WERI-Rb-1 (cell line): ENCODE data around the gene KBTBD13.
A peak's percentile ranks its signal among the peaks of the same experiment; 100 is the strongest.

Source experiments
- DNase-seq: peaks from one replicate; pipeline ENCODE4 v3.0.0-alpha.2; 2020
- H3K27ac ChIP-seq: fragments of 250-450 bp; sonication (Bioruptor Pico); 2 replicates; pipeline ENCODE4 v1.5.1; 2020; ENCODE audit warnings: mild to moderate bottlenecking, moderate library complexity
- H3K27me3 ChIP-seq: fragments of 250-450 bp; sonication (Bioruptor Pico); 2 replicates; pipeline ENCODE4 v1.5.1; 2021; ENCODE audit warnings: mild to moderate bottlenecking, low read depth, moderate library complexity; ENCODE audit not compliant: insufficient read depth, severe bottlenecking
- H3K36me3 ChIP-seq: fragments of 250-450 bp; sonication (Bioruptor Pico); 2 replicates; pipeline ENCODE4 v1.5.1; 2020; ENCODE audit warnings: mild to moderate bottlenecking, moderate library complexity
- H3K4me3 ChIP-seq: 2 replicates; pipeline ENCODE4 v1.5.1; 2011; ENCODE audit warnings: low read depth, mild to moderate bottlenecking, control low read depth, low read length
- H3K9me3 ChIP-seq: fragments of 250-450 bp; sonication (Bioruptor Pico); 2 replicates; pipeline ENCODE4 v1.5.1; 2021; ENCODE audit warnings: mild to moderate bottlenecking, moderate library complexity; ENCODE audit not compliant: severe bottlenecking
- TF ChIP-seq, protein P1 (sequence below): IDR thresholded peaks from 2 replicates; pipeline ENCODE4 v1.5.1; 2011; ENCODE audit warnings: low read depth, mild to moderate bottlenecking, control low read depth, inconsistent platforms, low read length

Gene KBTBD13

DNA sequence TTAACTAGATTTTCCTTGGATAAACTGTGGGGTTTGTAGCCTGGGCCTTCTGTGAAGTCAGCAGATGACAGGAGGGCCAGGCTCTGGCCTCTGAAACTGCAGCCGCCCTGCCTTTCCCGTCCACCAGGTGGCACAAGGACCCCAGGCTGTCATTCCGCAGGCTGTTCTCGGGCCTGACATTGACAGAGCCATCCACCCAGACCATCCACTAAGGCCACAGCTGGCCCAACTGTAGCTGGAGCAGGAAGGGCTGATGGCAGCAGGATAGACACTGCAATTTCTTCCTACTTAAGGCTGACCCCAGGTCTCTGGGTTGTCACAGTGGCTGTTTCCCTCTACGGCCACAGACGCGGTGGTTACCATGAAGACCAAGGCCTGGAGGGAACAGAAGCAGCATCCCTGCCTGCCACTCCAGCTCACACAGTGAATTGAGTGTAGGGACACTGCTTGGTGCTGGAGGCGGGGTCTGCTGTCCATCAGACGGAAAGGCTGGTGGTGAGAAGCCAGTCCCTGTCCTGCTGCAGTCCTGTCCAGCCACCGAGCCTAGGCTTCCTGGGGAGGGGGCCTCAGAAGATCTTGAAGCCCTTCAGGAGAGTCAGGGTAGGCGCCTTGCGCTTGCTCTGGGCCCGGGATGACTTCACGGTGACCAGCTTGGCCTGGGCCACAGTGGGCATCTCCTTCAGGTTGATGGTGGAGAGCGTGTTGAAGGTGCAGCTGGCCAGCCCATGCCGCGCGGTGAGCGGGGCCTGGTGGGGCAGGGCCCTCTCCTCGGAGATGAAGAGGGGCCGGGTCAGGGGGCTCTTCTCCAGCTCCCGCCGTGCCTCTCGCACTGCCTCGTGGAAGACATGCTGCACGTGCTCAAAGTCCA lies 22.0 kb upstream of the KBTBD13 start:
- DNase-seq = peak; percentile 79
- Histone ChIP-seq H3K27me3 (no peaks in the 10 kb centered on the region), H3K36me3 (no peaks in the 10 kb centered on the region), H3K9me3 (no peaks in the 10 kb centered on the region), H3K27ac (no peak overlapping the region), H3K4me3 (no peak overlapping the region)
- TF ChIP-seq, protein P1, sequence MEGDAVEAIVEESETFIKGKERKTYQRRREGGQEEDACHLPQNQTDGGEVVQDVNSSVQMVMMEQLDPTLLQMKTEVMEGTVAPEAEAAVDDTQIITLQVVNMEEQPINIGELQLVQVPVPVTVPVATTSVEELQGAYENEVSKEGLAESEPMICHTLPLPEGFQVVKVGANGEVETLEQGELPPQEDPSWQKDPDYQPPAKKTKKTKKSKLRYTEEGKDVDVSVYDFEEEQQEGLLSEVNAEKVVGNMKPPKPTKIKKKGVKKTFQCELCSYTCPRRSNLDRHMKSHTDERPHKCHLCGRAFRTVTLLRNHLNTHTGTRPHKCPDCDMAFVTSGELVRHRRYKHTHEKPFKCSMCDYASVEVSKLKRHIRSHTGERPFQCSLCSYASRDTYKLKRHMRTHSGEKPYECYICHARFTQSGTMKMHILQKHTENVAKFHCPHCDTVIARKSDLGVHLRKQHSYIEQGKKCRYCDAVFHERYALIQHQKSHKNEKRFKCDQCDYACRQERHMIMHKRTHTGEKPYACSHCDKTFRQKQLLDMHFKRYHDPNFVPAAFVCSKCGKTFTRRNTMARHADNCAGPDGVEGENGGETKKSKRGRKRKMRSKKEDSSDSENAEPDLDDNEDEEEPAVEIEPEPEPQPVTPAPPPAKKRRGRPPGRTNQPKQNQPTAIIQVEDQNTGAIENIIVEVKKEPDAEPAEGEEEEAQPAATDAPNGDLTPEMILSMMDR = peak; percentile 97

GRCh38 chr15:65055201-65055870 lies 21.2 kb upstream of the KBTBD13 start:
- Histone ChIP-seq H3K27me3 (no peaks in the 10 kb centered on the region), H3K4me3 (no peak overlapping the region), H3K36me3 (no peaks in the 10 kb centered on the region), H3K27ac (no peak overlapping the region), H3K9me3 (no peaks in the 10 kb centered on the region)
- DNase-seq = no peak
- TF ChIP-seq, protein P1 = no peak

GRCh38 chr15:65056106-65056505 lies 20.4 kb upstream of the KBTBD13 start:
- H3K27ac ChIP-seq = no peak overlapping the region

DNA sequence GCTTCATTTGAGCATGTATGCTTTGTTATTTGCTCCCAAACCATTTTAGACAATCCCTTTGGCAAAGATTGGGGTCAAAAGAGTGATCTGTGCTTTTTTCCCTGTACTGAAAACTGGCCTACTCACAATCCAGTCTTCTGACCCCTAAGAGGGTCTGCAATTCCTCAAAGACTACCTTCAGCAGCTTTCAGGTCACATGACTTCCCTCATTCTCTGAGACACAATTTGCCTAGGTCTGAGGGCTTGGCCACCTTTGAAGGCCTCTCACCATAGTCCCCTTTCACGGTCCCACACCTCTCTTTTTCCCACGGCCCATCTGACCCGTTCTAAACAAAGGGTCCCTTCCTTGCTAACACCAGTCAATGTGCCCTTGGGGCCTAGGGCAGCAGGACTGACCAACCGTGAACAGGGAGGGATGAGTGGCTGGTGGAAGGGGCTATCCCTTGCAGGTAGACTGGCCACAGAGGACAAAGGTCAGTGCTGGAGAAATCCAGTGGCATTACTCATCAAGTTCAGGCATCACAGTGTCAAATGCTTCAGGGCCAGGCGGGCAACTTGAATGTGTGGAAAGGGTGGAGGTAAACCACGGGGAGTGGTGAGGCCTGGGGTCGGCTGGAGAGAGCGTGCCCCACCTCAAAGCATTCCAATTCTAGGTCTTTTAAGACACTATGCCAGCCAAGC lies 19.5 kb upstream of the KBTBD13 start:
- H3K27ac ChIP-seq = no peak overlapping the region
- no peak for DNase-seq

More at GRCh38 chr15:65056106-65056505, 20.4 kb upstream of the KBTBD13 start:
- Histone ChIP-seq H3K9me3 (no peaks in the 10 kb centered on the region), H3K4me3 (no peak overlapping the region), H3K27me3 (no peaks in the 10 kb centered on the region), H3K36me3 (no peaks in the 10 kb centered on the region)
- no peak for DNase-seq
- TF ChIP-seq, protein P1 = no peak

DNA sequence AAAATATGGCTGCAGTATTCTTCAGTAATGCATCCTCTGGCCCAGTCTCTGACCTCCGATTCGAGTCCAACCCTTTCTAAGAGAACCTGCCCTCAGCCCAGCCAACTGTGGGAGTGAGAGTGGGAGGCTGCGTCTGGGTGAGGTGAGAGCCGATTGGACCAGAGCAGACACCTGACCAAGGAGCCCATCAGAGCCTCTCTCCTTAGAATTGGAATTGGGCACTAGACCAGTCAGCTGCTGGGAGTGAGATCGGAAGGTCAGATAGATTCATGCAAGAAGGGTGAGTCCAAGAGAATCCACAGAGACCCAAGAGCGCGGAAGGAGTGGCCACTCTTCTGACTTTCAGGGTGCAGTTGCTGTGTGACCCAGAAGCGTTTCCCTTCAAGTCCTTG lies 19.0 kb upstream of the KBTBD13 start:
- Histone ChIP-seq H3K9me3 (no peaks in the 10 kb centered on the region), H3K27me3 (no peaks in the 10 kb centered on the region), H3K27ac (no peak overlapping the region), H3K4me3 (no peak overlapping the region), H3K36me3 (no peaks in the 10 kb centered on the region)
- DNase-seq = no peak
- TF ChIP-seq, protein P1 = no peak

More for the DNA sequence above, 19.5 kb upstream of the KBTBD13 start:
- H3K27me3 ChIP-seq = no peaks in the 10 kb centered on the region
- TF ChIP-seq, protein P1 = no peak
- H3K9me3 ChIP-seq = no peaks in the 10 kb centered on the region
- no peaks in the 10 kb centered on the region for H3K36me3 ChIP-seq
- no peak overlapping the region for H3K4me3 ChIP-seq
